Esophagus squamous epithelium (tissue), 4 donors: Measurements from ENCODE around the gene DHCR7.

Experiments used
- CTCF ChIP-seq, 6 experiments: fragments of 450-650 bp in 4 of 6; fragments of 200-600 bp in 2 of 6; sonication (generic) in 2 of 6; IDR thresholded peaks; one replicate each; pipeline ENCODE4 v1.5.1; 2016 to 2019; ENCODE audit warnings: antibody characterized with exemption in 6 of 6, mild to moderate bottlenecking in 4 of 6, moderate library complexity in 4 of 6
- POLR2A ChIP-seq, 4 donors: fragments of 450-650 bp; IDR thresholded peaks; one replicate each; pipeline ENCODE4 v1.6.1; 2017; ENCODE audit warnings: antibody characterized with exemption in 4 of 4, mild to moderate bottlenecking in 4 of 4, moderate library complexity in 3 of 4

- no peak for TF ChIP-seq CTCF (IDR thresholded peaks at IDR 0.05)
- no peak for TF ChIP-seq POLR2A (IDR thresholded peaks at IDR 0.05)
Measured at GRCh38 chr11:71452199-71453036, 4.2 kb upstream of the DHCR7 start.
